ENCODE results near the gene RNASE12. TPM values are rescaled to one million over a fixed set of nuclear protein-coding genes. Genes with fewer than 3 reads are reported as not detected.

RNASE12 gene
- total and polyA plus RNA-seq, 2 donors (not counting 3 experiments of a cell fraction or from before 2014, with no cell fraction given) = not detected

DNA sequence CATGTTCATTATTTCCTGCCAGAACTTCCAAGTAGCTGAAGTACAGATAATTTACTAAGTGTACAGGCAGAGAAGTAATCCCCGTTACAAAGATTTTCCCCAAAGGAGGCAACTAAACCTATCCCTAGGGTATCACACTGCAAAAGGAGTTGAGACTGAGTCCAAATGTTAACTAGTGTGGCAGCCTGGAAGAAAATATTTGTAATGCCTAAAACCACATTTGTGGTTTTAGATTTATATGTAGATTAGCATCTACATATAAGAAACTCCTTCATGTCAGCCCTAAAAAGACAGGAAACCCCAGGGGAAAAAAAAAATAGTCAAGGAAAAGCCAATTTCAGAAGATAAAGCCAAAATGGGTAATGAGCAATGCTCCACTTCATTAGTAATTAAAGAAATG is 1.4 kb upstream of the RNASE12 start:
- dilution Hi-C loops (cut with MboI; ENCODE audit: extremely low pct_ligation_motif_present, low sequenced_read_pairs) = no loop called here
- Histone ChIP-seq H3K4me1 (ENCODE audit: control insufficient read depth, extremely low read depth, insufficient read depth, low read length) (no peaks in the 10 kb centered on the region), H3K9me1 (replicated peaks; ENCODE audit: control insufficient read depth, extremely low read depth, insufficient read depth, low read length) (no peaks in the 10 kb centered on the region), H3K36me3 (ENCODE audit: control insufficient read depth in 2 of 2, extremely low read depth in 1 of 2, insufficient read depth in 2 of 2, low read length in 2 of 2) (no peaks in the 10 kb centered on the region), H3K4me2 (ENCODE audit: insufficient read depth, low read length) (no peak overlapping the region), H3K9ac (replicated peaks; ENCODE audit: extremely low read depth, insufficient read depth, low read length) (no peak overlapping the region), H3K79me2 (ENCODE audit: control insufficient read depth, insufficient read depth, low read length) (no peaks in the 10 kb centered on the region), H3K9me3 (replicated peaks; ENCODE audit: control insufficient read depth, insufficient read depth, low read length) (no peaks in the 10 kb centered on the region), H3K27ac (ENCODE audit: insufficient read depth, low read depth, low read length) (no peak overlapping the region), H3K27me3 (ENCODE audit: control insufficient read depth in 2 of 2, insufficient read depth in 2 of 2, low read length in 2 of 2) (peaks cover 5 to 23% of the 10 kb centered on the region in 2 experiments), H2AFZ (ENCODE audit: low read depth, low read length) (no peak overlapping the region), H3K4me3 (replicated peaks in 1 of 3; ENCODE audit: insufficient read depth in 1 of 3, low read depth in 1 of 3, low read length in 3 of 3) (no peak overlapping the region), H4K20me1 (replicated peaks; ENCODE audit: control insufficient read depth, extremely low read depth, insufficient read depth, low read length) (no peaks in the 10 kb centered on the region)
- intact Hi-C loops (cut with micrococcal nuclease) = no loop called here
- FAIRE-seq (no peak), DNase-seq (ENCODE audit: low read depth, low spot score) (no peak)
- no TSS peak for BruUV-seq (replicated peaks)
- ChIA-PET POLR2A (no interaction called here), CTCF (no interaction called here)
- no peak for TF ChIP-seq POLR2AphosphoS5 (IDR thresholded peaks at IDR 0.05; ENCODE audit: insufficient read depth, low read depth, low read length)
- TF ChIP-seq, protein P1, sequence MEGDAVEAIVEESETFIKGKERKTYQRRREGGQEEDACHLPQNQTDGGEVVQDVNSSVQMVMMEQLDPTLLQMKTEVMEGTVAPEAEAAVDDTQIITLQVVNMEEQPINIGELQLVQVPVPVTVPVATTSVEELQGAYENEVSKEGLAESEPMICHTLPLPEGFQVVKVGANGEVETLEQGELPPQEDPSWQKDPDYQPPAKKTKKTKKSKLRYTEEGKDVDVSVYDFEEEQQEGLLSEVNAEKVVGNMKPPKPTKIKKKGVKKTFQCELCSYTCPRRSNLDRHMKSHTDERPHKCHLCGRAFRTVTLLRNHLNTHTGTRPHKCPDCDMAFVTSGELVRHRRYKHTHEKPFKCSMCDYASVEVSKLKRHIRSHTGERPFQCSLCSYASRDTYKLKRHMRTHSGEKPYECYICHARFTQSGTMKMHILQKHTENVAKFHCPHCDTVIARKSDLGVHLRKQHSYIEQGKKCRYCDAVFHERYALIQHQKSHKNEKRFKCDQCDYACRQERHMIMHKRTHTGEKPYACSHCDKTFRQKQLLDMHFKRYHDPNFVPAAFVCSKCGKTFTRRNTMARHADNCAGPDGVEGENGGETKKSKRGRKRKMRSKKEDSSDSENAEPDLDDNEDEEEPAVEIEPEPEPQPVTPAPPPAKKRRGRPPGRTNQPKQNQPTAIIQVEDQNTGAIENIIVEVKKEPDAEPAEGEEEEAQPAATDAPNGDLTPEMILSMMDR (IDR thresholded peaks at IDR 0.05; ENCODE audit: extremely low read depth in 1 of 2, insufficient read depth in 1 of 2, low read depth in 1 of 2, low read length in 2 of 2) = no peak

DNA sequence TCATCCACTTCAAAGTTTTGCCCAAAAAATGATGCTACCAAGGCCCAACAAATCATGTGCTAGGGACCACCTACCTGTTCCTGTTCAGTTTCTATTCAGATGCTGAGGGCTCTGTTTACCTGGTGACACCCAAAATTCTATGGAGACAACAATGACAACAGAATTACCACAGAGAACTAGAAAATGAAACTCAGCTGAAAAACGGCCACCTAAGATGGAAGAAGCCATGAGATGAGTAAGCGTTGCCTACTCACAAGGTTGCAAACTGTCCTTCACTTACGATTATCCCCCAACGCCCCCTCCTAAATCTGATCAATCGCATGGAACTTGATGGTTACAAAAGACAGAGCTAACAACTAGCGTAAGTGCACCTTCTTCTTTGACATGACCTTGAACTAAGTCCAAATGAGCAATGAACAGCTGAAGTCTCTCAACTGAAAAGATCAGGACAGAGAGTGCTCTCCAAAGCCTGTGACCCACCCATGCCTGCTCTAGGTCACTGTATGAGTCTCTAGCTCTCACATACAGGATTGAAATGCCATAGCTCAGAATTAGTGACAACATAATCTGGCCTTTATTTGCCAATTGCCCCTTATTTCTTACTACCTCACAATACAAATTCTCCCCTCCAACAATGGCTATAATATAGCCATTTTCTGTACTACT is 3.6 kb downstream of the RNASE12 start, which contains the start of gene RNASE11:
RNASE11 (minus strand) TSS at position 513 of the 666 bp plus-strand sequence.
- Histone ChIP-seq H3K27me3 (ENCODE audit: control insufficient read depth in 2 of 2, insufficient read depth in 2 of 2, low read length in 2 of 2) (peaks cover 8 to 44% of the 10 kb centered on the region in 2 experiments), H3K9me3 (replicated peaks; ENCODE audit: control insufficient read depth, insufficient read depth, low read length) (no peaks in the 10 kb centered on the region), H3K9me1 (replicated peaks; ENCODE audit: control insufficient read depth, extremely low read depth, insufficient read depth, low read length) (no peaks in the 10 kb centered on the region), H3K9ac (replicated peaks; ENCODE audit: extremely low read depth, insufficient read depth, low read length) (no peak within 1 kb of the TSS), H3K4me2 (ENCODE audit: insufficient read depth, low read length) (no peak within 1 kb of the TSS), H3K4me1 (ENCODE audit: control insufficient read depth, extremely low read depth, insufficient read depth, low read length) (no peaks in the 10 kb centered on the region), H2AFZ (ENCODE audit: low read depth, low read length) (no peak within 1 kb of the TSS), H3K79me2 (ENCODE audit: control insufficient read depth, insufficient read depth, low read length) (no peaks in the 10 kb centered on the region), H3K27ac (ENCODE audit: insufficient read depth, low read depth, low read length) (no peak within 1 kb of the TSS), H4K20me1 (replicated peaks; ENCODE audit: control insufficient read depth, extremely low read depth, insufficient read depth, low read length) (no peaks in the 10 kb centered on the region), H3K36me3 (ENCODE audit: control insufficient read depth in 2 of 2, extremely low read depth in 1 of 2, insufficient read depth in 2 of 2, low read length in 2 of 2) (no peaks in the 10 kb centered on the region), H3K4me3 (replicated peaks in 1 of 3; ENCODE audit: insufficient read depth in 1 of 3, low read depth in 1 of 3, low read length in 3 of 3) (no peak within 1 kb of the TSS)
- no peak for TF ChIP-seq EZH2 (IDR thresholded peaks at IDR 0.05; ENCODE audit: borderline replicate concordance, low read depth, low read length, severe bottlenecking)
- TF ChIP-seq GATA2 (IDR thresholded peaks at IDR 0.05; ENCODE audit: insufficient read depth, insufficient read length, low read depth, low read length) = no peak
- no peak for TF ChIP-seq JUN (IDR thresholded peaks at IDR 0.05; ENCODE audit: borderline replicate concordance, insufficient read depth, insufficient read length, low read depth)
- TF ChIP-seq MYC (IDR thresholded peaks at IDR 0.05; ENCODE audit: low read depth, low read length) = no peak
- no peak for TF ChIP-seq POLR2AphosphoS5 (IDR thresholded peaks at IDR 0.05; ENCODE audit: insufficient read depth, low read depth, low read length)
- ChIA-PET CTCF (interaction anchor here (0.8 to 1.0 kb wide), 2 partner anchors 21 to 56 kb away, joined by 3 read pairs; no protein-coding TSS in a partner anchor), POLR2A (no interaction called here)
- FAIRE-seq (no peak), DNase-seq (ENCODE audit: low read depth, low spot score) (no peak)
- no TSS peak for BruUV-seq (replicated peaks)
- dilution Hi-C loops (cut with MboI; ENCODE audit: extremely low pct_ligation_motif_present, low sequenced_read_pairs) = no loop called here
- intact Hi-C loops (cut with micrococcal nuclease) = no loop called here
